Omental fat pad (tissue), 4 donors: ENCODE results near the gene C19orf85. TPM values are rescaled to one million over a fixed set of nuclear protein-coding genes. Genes with fewer than 3 reads are reported as not detected.

Experiments used
- ATAC-seq: fragments of 150-250 bp; one replicate; pipeline ENCODE4 v1.9.1; 2016; ENCODE audit warnings: mild to moderate bottlenecking, moderate library complexity; ENCODE audit not compliant: low FRiP score
- DNase-seq: peaks from one replicate; pipeline ENCODE4 v3.0.0-alpha.2; 2019; ENCODE audit warnings: low spot score
- total RNA-seq, 4 donors: library from RNA; depleted of rRNA; stranded (reverse); fragments of >200 nt; gene quantifications; one replicate each; pipeline ENCODE4 v1.1.0, GENCODE V29; 2016
- TF ChIP-seq, protein P1 (sequence below), 3 donors: fragments of 450-650 bp; IDR thresholded peaks; one replicate each; pipeline ENCODE4 v1.5.1; 2016 to 2017; ENCODE audit warnings: antibody characterized with exemption in 3 of 3, mild to moderate bottlenecking in 3 of 3, moderate library complexity in 2 of 3

The C19orf85 gene
- total RNA-seq, 4 donors from 2014 or later: not detected

DNA sequence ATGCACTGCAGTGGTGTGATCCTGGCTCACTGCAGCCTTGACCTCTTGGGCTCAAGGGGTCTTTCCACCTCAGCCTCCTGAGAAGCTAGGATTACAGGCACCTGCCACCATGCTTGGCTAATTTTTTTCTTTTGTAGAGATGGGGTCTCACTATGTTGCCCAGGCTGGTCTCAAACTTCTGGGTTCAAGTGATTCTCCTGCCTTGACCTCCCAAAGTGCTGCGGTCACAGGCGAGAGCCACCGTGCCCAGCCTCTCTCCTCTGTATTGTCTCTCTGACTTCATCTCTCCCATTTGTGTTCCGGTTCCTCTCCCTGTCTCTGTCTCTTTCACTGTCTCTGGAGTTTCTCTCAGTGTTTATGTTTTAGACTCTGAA, 1.7 kb upstream of the C19orf85 start:
- DNase-seq: no peak
- TF ChIP-seq, protein P1, sequence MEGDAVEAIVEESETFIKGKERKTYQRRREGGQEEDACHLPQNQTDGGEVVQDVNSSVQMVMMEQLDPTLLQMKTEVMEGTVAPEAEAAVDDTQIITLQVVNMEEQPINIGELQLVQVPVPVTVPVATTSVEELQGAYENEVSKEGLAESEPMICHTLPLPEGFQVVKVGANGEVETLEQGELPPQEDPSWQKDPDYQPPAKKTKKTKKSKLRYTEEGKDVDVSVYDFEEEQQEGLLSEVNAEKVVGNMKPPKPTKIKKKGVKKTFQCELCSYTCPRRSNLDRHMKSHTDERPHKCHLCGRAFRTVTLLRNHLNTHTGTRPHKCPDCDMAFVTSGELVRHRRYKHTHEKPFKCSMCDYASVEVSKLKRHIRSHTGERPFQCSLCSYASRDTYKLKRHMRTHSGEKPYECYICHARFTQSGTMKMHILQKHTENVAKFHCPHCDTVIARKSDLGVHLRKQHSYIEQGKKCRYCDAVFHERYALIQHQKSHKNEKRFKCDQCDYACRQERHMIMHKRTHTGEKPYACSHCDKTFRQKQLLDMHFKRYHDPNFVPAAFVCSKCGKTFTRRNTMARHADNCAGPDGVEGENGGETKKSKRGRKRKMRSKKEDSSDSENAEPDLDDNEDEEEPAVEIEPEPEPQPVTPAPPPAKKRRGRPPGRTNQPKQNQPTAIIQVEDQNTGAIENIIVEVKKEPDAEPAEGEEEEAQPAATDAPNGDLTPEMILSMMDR (IDR thresholded peaks at IDR 0.05): no peak
- no peak for ATAC-seq

DNA sequence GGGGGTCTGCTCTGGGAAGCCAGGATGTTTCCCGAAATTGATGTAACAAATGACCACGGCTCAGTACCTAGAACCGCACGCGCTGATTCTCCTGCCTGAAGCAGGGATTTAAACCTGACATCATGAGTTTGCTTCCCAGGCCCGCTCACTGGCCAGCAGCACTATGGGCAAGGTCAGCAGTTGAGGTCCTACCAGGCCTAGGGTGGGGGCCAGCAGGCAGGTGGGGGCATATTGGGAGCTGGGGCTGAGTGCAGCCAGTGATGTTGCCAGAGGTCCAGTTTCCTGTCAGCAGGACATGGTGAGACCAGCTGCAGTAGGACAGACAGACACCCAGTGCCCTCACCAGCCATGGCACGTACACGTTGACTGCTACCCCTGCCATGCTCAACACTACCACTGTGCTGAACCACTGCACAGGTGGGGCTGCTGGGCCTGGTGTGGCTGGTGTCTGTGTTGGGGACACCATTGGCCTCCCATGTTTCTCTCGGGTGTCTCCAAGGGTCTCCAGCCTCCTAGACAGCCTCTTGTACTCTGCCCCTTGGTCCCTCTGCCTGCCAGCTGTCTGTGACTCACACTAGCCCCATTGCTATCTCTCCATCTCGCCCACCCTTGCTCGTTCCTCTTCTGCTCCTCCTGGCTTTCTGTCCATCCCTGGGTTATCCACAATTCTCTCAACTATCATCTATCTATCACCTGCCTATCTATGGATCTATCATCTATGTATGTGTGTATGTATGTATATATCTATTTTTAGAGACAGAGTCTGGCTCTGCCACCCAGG, 1.1 kb upstream of the C19orf85 start:
- DNase-seq (no peak), ATAC-seq (no peak)
- TF ChIP-seq, protein P1 (IDR thresholded peaks at IDR 0.05): no peak

DNA sequence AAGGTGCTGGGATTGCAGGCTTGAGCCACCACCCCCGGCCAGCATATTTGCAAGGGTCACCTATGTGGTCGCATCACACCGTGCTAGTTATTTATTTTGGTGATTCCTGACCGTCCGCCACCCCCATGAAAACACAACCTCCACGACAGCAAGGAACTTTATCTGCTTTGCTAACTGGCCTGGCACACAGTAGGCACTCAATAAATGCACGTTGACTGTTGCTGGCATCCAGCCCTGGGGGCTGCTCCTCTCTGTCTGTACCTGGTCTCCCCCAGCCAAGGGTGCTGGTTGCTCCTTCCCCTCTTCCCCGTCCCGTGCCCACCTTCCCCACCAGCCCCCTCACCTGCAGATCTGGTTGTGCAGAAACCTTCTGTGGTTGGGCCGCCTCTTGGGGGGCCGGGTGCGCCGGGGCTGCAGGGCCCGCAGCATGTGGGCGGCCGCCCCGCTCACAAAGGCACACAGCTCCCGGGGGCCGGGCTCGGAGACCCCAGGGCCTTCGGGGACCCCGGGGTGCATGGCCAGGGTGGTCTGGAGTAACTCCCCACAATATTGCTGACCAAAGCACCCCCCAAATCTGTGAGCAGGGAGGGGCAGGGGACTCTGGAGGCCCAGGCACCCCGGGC, 401 bp downstream of the C19orf85 start:
- TF ChIP-seq, protein P1 (IDR thresholded peaks at IDR 0.05): no peak
- DNase-seq (no peak), ATAC-seq (no peak)

DNA sequence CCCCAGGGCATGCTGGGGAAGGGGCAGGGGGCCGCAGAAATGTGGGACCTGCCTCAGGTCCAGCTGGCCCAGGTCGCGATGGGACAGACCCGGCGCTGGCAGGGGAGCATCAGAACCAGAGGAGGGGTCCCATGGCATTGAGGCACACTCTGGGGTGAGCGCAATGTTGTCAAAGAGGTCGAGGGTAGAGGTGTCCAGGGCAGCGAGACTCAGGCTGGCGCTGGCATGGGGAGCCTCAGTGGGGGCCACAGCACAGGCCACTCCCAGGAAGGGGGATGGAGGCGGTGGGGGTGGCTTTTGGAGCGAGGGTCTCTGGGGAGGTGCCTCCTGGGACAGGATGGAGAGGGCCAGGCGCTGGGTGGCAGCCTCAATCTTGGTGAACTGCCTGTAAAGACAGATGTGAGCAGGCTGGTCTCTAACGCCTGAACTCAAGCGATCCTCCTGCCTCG, 944 bp downstream of the C19orf85 start:
- ATAC-seq: no peak
- DNase-seq: no peak
- TF ChIP-seq, protein P1 (IDR thresholded peaks at IDR 0.05): no peak

DNA sequence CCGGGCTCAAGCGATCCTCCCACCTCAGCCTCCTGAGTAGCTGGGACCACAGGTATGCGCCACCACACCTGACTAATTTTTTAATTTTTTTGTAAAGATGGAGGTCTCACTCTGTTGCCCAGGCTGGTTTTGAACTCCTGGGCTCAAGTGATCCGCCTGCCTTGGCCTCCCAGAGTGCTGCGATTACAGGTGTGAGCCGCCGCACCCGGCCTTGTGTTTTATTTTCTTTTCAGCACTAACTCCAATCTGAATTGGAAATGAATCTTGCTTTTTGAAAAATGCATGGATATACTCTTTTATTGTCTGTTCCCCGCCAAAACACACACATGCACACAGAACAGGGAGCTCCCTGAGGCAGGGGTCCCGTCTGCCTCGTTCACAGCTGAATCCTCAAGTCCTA, 1.8 kb downstream of the C19orf85 start:
- TF ChIP-seq, protein P1 (IDR thresholded peaks at IDR 0.05): no peak
- no peak for ATAC-seq

DNA sequence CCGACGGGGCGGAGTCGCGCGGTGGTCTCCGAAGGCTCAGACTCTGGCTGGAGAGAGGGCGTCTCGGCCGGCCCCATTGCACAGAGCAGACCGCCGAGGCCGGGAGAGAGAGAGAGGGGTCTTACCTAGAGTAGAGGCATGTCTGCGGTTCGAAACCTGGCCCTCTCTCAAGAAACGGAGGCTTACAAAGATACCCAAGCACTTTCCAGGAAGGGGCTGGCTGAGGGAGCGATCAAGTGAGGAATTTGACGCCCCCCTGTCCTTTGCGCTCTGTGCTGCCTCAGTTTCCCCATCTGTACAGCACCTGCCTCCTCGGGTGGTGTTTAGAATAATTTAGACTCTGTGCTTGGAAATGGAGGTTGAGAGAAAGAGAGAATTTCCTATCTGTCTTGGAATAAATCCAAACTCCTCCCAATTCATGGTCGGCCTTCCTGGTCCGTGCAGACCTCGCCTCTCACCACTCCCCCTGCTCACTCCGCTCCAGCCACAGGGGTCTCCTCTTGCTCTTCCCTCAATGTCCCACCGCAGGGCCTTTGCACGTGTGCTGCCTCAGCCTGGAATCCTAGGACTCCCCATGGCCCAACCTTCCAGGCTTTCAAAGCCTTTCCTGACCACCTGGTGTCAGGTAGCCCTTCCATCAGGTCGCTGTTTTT, 2.5 kb downstream of the C19orf85 start:
- TF ChIP-seq, protein P1 (IDR thresholded peaks at IDR 0.05): no peak
- ATAC-seq (no peak), DNase-seq (no peak)

More for the DNA sequence above, 1.8 kb downstream of the C19orf85 start:
- no peak for DNase-seq
